Liver (tissue), 9 donors: ENCODE results near the gene FRMD6. TPM values are rescaled to one million over a fixed set of nuclear protein-coding genes. Genes with fewer than 3 reads are reported as not detected.

ENCODE experiments used
- DNase-seq: peaks from one replicate; pipeline ENCODE4 v3.0.0-alpha.2; 2017; ENCODE audit warnings: low spot score
- H3K27ac ChIP-seq, 2 donors: one replicate each; pipeline ENCODE4 v1.7.0; 2013; ENCODE audit warnings: inconsistent platforms in 2 of 2, low read length in 2 of 2, control low read depth in 1 of 2, low read depth in 1 of 2, mild to moderate bottlenecking in 1 of 2
- H3K27me3 ChIP-seq, 4 donors: one replicate each; pipeline versions ENCODE4 v1.6.1 to v1.7.0; 2013; ENCODE audit warnings: low read length in 3 of 4, inconsistent platforms in 1 of 4, mild to moderate bottlenecking in 1 of 4, moderate library complexity in 1 of 4; ENCODE audit not compliant: control insufficient read depth in 4 of 4, insufficient read depth in 4 of 4
- H3K36me3 ChIP-seq, 4 donors: one replicate each; pipeline versions ENCODE4 v1.6.1 to v1.7.0; 2013; ENCODE audit warnings: low read length in 3 of 4, mild to moderate bottlenecking in 3 of 4, low read depth in 1 of 4, moderate library complexity in 1 of 4; ENCODE audit not compliant: control insufficient read depth in 4 of 4, insufficient read depth in 3 of 4
- H3K4me1 ChIP-seq, 4 donors: one replicate each; pipeline versions ENCODE4 v1.6.1 to v1.7.0; 2013; ENCODE audit warnings: low read length in 3 of 4, mild to moderate bottlenecking in 3 of 4, moderate library complexity in 1 of 4; ENCODE audit not compliant: control insufficient read depth in 4 of 4, insufficient read depth in 4 of 4
- H3K4me3 ChIP-seq, 3 donors: one replicate each; pipeline versions ENCODE4 v1.6.1 to v1.7.0; 2013; ENCODE audit warnings: low read length in 3 of 3, control low read depth in 1 of 3, low read depth in 1 of 3, mild to moderate bottlenecking in 1 of 3
- H3K9ac ChIP-seq, 2 donors: one replicate each; pipeline ENCODE4 v1.7.0; 2013; ENCODE audit warnings: low read length in 2 of 2, mild to moderate bottlenecking in 2 of 2, moderate library complexity in 2 of 2, control low read depth in 1 of 2, low read depth in 1 of 2
- H3K9me3 ChIP-seq, 4 donors: one replicate each; pipeline versions ENCODE4 v1.6.1 to v1.7.0; 2013; ENCODE audit warnings: low read length in 3 of 4; ENCODE audit not compliant: control insufficient read depth in 4 of 4
- CTCF ChIP-seq: fragments of 150-350 bp; IDR thresholded peaks from 2 replicates; pipeline ENCODE4 v1.5.1; 2017; ENCODE audit warnings: improper control_type of control experiment, low read depth, low read length; ENCODE audit not compliant: missing input control
- FOXA2 ChIP-seq: IDR thresholded peaks from 2 replicates; pipeline ENCODE4 v1.6.1; 2016; ENCODE audit warnings: antibody characterized with exemption
- GABPA ChIP-seq, 2 donors: IDR thresholded peaks in 1 of 2; conservative IDR thresholded peaks in 1 of 2; 2 replicates each; pipeline ENCODE4 v1.6.1; 2016; ENCODE audit warnings: antibody characterized with exemption in 2 of 2, mild to moderate bottlenecking in 1 of 2, moderate library complexity in 1 of 2
- HNF4G ChIP-seq: IDR thresholded peaks from 2 replicates; pipeline ENCODE4 v1.6.1; 2016; ENCODE audit warnings: antibody characterized with exemption
- JUND ChIP-seq, 2 donors: IDR thresholded peaks; 2 replicates each; pipeline ENCODE4 v1.6.1; 2016; ENCODE audit warnings: antibody characterized with exemption in 2 of 2
- MAX ChIP-seq: IDR thresholded peaks from 2 replicates; pipeline ENCODE4 v1.6.1; 2016; ENCODE audit warnings: antibody characterized with exemption
- NR2F2 ChIP-seq: IDR thresholded peaks from 2 replicates; pipeline ENCODE4 v1.6.1; 2016; ENCODE audit warnings: antibody characterized with exemption
- RAD21 ChIP-seq, 2 donors: IDR thresholded peaks; 2 replicates each; pipeline ENCODE4 v1.6.1; 2016; ENCODE audit warnings: antibody characterized with exemption in 2 of 2, mild to moderate bottlenecking in 2 of 2
- TAF1 ChIP-seq: conservative IDR thresholded peaks from 2 replicates; pipeline ENCODE4 v1.6.1; 2016; ENCODE audit warnings: antibody characterized with exemption, mild to moderate bottlenecking
- YY1 ChIP-seq: IDR thresholded peaks from 2 replicates; pipeline ENCODE4 v1.6.1; 2016; ENCODE audit warnings: antibody characterized with exemption, mild to moderate bottlenecking
- WGBS: extraction: QIAGEN DNeasy Blood & Tissue Kit; methylation state at CpG from one replicate; pipeline ENCODE4 v1.1.7; 2013; 5-methylcytosine and 5-hydroxymethylcytosine counted together
- polyA plus RNA-seq, 2 donors: library from polyadenylated mRNA; stranded (reverse) in 1 of 2; unstranded in 1 of 2; fragments of 200-250 nt in 1 of 2; fragments of >200 nt in 1 of 2; fragmentation: Nextera tagmentation in 1 of 2; extraction: Ambion mirVana in 1 of 2; gene quantifications; one replicate each; pipeline versions ENCODE4 v1.2.1 to v1.2.3, GENCODE V29; 2013 to 2015
- total RNA-seq, 2 donors: library from RNA; depleted of rRNA; stranded (reverse); fragments of >200 nt; gene quantifications; one replicate each; pipeline ENCODE4 v1.2.3, GENCODE V29; 2014
- TF ChIP-seq, protein P1 (sequence below): IDR thresholded peaks from 2 replicates; pipeline ENCODE4 v1.6.1; 2016; ENCODE audit warnings: antibody characterized with exemption
- TF ChIP-seq, protein P2 (sequence below): IDR thresholded peaks from 2 replicates; pipeline ENCODE4 v1.6.1; 2016; ENCODE audit warnings: antibody characterized with exemption, mild to moderate bottlenecking
- donor health status: healthy.
- donor health status: healthy.
- donor health status: healthy.
- donor health status: healthy.
- donor health status: healthy.

The FRMD6 gene
- total and polyA plus RNA-seq, 4 donors, result 2.4 to 10.0 (median 3.4) TPM

GRCh38 chr14:51610771-51611170 is 40.9 kb upstream of the FRMD6 start (continued):
- TF ChIP-seq MAX, result no peak
- TF ChIP-seq CTCF, result no peak
- TF ChIP-seq RAD21 (IDR thresholded peaks at IDR 0.05), result no peak

DNA sequence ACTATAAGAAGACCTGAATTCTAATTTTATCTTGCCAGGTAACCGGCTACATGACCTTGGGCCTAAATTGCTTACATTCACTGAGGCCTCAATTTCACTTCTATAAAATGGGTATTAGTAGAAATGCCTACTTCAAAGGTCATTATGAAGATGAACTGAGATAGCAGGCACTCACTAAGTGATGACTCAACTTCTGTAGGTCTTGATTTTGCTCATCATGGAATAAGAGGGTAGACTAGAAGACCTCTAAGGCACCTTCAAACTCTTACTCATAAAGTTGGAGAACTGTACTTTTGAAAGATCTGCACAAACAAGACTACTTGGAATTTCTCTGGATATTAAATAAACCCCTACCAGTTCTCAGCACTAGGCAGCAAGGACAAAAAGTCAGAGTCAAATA is 39.3 kb upstream of the FRMD6 start:
- TF ChIP-seq TAF1 (no peak), JUND (IDR thresholded peaks at IDR 0.05) (no peak), CTCF (no peak), RAD21 (IDR thresholded peaks at IDR 0.05) (no peak), HNF4G (no peak), FOXA2 (no peak), YY1 (no peak), MAX (no peak), NR2F2 (no peak), GABPA (IDR thresholded peaks at IDR 0.05 in 1 of 2, conservative IDR thresholded peaks at IDR 0.05 in 1 of 2) (no peak)
- TF ChIP-seq, protein P1, sequence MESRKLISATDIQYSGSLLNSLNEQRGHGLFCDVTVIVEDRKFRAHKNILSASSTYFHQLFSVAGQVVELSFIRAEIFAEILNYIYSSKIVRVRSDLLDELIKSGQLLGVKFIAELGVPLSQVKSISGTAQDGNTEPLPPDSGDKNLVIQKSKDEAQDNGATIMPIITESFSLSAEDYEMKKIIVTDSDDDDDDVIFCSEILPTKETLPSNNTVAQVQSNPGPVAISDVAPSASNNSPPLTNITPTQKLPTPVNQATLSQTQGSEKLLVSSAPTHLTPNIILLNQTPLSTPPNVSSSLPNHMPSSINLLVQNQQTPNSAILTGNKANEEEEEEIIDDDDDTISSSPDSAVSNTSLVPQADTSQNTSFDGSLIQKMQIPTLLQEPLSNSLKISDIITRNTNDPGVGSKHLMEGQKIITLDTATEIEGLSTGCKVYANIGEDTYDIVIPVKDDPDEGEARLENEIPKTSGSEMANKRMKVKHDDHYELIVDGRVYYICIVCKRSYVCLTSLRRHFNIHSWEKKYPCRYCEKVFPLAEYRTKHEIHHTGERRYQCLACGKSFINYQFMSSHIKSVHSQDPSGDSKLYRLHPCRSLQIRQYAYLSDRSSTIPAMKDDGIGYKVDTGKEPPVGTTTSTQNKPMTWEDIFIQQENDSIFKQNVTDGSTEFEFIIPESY, result no peak
- TF ChIP-seq, protein P2, sequence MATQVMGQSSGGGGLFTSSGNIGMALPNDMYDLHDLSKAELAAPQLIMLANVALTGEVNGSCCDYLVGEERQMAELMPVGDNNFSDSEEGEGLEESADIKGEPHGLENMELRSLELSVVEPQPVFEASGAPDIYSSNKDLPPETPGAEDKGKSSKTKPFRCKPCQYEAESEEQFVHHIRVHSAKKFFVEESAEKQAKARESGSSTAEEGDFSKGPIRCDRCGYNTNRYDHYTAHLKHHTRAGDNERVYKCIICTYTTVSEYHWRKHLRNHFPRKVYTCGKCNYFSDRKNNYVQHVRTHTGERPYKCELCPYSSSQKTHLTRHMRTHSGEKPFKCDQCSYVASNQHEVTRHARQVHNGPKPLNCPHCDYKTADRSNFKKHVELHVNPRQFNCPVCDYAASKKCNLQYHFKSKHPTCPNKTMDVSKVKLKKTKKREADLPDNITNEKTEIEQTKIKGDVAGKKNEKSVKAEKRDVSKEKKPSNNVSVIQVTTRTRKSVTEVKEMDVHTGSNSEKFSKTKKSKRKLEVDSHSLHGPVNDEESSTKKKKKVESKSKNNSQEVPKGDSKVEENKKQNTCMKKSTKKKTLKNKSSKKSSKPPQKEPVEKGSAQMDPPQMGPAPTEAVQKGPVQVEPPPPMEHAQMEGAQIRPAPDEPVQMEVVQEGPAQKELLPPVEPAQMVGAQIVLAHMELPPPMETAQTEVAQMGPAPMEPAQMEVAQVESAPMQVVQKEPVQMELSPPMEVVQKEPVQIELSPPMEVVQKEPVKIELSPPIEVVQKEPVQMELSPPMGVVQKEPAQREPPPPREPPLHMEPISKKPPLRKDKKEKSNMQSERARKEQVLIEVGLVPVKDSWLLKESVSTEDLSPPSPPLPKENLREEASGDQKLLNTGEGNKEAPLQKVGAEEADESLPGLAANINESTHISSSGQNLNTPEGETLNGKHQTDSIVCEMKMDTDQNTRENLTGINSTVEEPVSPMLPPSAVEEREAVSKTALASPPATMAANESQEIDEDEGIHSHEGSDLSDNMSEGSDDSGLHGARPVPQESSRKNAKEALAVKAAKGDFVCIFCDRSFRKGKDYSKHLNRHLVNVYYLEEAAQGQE, result no peak
- Histone ChIP-seq H3K36me3 (no peaks in the 10 kb centered on the region), H3K9me3 (no peaks in the 10 kb centered on the region), H3K4me3 (no peak overlapping the region), H3K27ac (no peak overlapping the region), H3K27me3 (peaks cover 0 to 2% (median 0%) of the 10 kb centered on the region in 4 donors), H3K9ac (no peak overlapping the region), H3K4me1 (peaks cover 0 to 10% (median 5%) of the 10 kb centered on the region in 4 donors)
- DNase-seq, result no peak
- 9% methylated on average over 1 of the region's 1 CpG for WGBS
